Fibroblast of skin of right quadriceps (primary cell): ENCODE measurements around the gene WWOX.

Experiments
- DNase-seq: peaks from one replicate; pipeline ENCODE4 v3.0.0-alpha.2; 2013

Gene WWOX

GRCh38 chr16:78365366-78365765 lies 265.9 kb downstream of the WWOX start:
- peak; percentile 3 for DNase-seq

- no peak for DNase-seq
Observed at GRCh38 chr16:78368121-78369102, 269.0 kb downstream of the WWOX start.

GRCh38 chr16:78372277-78372676 lies 272.8 kb downstream of the WWOX start:
- DNase-seq, result no peak

- DNase-seq, result no peak
Observed at GRCh38 chr16:78375055-78375679, 275.7 kb downstream of the WWOX start.

GRCh38 chr16:78376452-78376851 lies 277.0 kb downstream of the WWOX start:
- no peak for DNase-seq

- no peak for DNase-seq
Observed at GRCh38 chr16:78377312-78377711, 277.9 kb downstream of the WWOX start.

GRCh38 chr16:78381060-78381459 lies 281.6 kb downstream of the WWOX start:
- no peak for DNase-seq

GRCh38 chr16:78383118-78383517 lies 283.7 kb downstream of the WWOX start:
- DNase-seq, result no peak

- no peak for DNase-seq
Observed at GRCh38 chr16:78385086-78385805, 285.8 kb downstream of the WWOX start.

GRCh38 chr16:78386557-78387324 lies 287.3 kb downstream of the WWOX start:
- no peak for DNase-seq

GRCh38 chr16:78389009-78389498 lies 289.6 kb downstream of the WWOX start:
- DNase-seq, result no peak

GRCh38 chr16:78390092-78390491 lies 290.6 kb downstream of the WWOX start:
- no peak for DNase-seq

GRCh38 chr16:78390508-78391324 lies 291.3 kb downstream of the WWOX start:
- DNase-seq, result no peak

- no peak for DNase-seq
Observed at GRCh38 chr16:78392585-78393195, 293.2 kb downstream of the WWOX start.

- DNase-seq, result no peak
Observed at GRCh38 chr16:78395035-78395434, 295.6 kb downstream of the WWOX start.

GRCh38 chr16:78396046-78396445 lies 296.6 kb downstream of the WWOX start:
- no peak for DNase-seq

GRCh38 chr16:78396673-78397072 lies 297.2 kb downstream of the WWOX start:
- no peak for DNase-seq

GRCh38 chr16:78399384-78399783 lies 299.9 kb downstream of the WWOX start:
- DNase-seq, result no peak

GRCh38 chr16:78402833-78403232 lies 303.4 kb downstream of the WWOX start:
- DNase-seq, result no peak

- DNase-seq, result no peak
Observed at GRCh38 chr16:78405040-78405439, 305.6 kb downstream of the WWOX start.

- DNase-seq, result no peak
Observed at GRCh38 chr16:78405833-78406232, 306.4 kb downstream of the WWOX start.
